Jurkat, Clone E6-1 (cell line): ENCODE results near the gene SCRN2.

ENCODE experiments used
- DNase-seq: peaks from one replicate; pipeline ENCODE4 v3.0.0-alpha.2; 2011; ENCODE audit warnings: low read depth, low spot score
- H3K4me3 ChIP-seq: 2 replicates; pipeline ENCODE4 v1.5.1; 2011; ENCODE audit warnings: mild to moderate bottlenecking, low read length, control low read depth, moderate library complexity

SCRN2 gene

DNA sequence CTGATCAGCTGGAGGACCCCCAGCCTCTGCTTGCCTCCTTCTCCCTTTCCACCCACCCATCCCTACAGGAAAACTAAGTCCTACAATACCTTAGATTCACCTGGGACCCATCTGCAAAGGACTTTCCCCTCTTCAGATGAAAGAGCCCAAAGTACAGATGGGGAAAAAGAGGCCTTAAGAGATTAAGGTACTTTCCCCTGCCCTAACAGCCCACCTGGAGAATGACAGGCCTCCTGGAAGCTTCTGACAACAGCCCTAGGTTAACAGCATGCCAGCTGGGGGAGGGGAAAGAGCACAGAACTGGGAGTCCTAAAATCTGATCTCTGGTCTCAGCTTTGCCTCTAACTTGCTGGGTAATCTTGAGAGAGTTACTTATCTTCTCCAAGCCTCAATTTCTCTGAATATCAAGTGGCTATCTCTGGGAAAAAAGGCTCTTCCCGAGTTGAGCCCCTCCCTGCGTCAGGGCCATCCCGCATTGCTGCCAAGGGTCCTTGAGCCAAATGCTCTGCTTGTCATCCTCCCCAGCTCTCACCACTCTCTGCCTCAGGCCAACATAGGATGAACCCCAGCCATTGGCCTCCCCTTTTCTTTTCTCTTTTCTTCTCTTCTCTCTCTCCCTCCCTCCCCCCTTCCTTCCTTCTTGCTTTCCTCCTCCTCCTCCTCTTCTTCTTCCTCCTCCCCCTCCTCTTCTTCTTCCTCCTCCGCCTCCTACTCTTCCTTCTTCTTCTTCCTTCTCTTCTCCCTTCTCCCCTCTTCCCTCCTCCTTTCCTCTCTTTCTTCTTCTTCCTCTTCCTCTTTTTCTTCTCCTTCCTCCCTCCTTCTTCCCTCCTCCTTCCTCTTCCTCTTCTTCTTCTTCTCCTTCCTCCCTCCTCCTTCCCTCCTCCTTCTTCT, 32.4 kb upstream of the SCRN2 start:
- no peak overlapping the region for H3K4me3 ChIP-seq
- no peak for DNase-seq

DNA sequence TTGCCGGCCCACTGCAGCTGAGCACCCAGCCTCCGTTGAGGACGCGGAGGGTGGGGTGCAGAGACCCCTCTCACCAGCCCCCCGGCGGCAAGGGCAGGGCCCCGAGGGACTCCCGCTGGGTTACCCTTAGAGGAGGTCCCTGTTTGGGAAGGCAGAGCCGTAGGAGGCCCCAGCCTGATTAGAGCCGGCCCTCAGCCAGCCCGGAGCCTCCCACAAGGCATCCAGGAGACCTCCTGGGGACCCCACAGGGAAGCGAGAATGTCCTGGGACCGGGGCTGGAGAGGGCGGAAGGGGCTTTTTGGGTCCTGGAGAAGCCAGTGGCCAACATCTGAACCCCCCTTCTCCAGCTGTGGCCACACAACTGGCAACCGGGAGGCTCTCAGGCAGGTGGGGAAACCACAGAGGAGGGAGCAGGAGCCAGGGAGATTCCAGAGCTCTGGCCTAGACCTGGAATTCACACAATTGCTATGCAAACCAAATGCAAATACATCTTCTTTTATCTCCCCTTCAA, 31.6 kb upstream of the SCRN2 start:
- DNase-seq = no peak
- H3K4me3 ChIP-seq = no peak overlapping the region

DNA sequence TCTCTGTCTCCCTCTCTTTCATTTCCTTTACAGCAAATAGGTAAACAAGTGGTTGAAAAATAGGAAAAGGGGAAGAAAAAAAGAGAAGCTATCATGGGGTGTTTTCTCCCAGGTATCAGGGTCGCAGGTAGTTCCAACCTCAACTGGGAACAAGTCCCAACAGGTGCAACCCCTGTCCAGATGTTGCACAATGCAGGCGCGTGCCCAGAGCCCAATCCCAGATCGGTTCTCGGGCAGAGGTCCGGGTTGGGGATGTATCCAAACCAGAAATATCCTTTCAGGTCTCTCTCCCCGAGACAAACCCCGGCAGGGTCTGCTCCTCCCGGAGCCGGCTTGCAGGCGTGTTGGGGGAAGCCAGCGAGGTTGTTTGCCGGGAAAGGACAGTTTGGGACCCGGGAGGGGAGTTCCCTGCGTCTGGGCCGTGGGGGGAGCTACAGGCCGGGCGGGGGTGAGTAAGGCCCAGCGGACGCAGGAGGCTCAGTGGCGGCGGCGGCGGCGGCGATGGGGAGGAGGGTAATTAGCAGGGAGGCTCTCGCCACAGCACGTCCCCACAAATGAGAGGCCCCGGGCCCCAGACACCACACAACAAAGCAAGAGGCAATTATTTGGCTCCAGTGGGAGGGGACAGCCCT, 31.1 kb upstream of the SCRN2 start:
- DNase-seq = no peak
- H3K4me3 ChIP-seq = no peak overlapping the region

DNA sequence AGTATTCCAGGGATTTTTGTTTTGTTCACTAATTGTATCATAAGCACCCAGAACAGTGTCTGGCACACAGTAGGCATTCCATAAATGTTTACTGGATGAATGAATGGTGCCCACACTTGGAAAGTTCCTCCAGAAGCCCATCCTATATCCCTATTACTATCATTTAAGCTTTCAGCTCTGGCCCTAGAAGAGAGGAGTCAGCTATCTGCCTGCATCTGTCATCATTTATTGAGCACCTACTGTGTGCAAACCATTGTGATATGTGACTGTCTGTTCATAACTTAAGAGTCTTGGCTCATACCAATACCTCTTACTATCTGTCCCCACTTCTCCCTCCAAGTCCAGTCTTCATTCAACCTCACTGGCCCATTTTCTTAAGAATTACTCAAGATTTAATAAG, 30.0 kb upstream of the SCRN2 start:
- no peak for DNase-seq
- no peak overlapping the region for H3K4me3 ChIP-seq

DNA sequence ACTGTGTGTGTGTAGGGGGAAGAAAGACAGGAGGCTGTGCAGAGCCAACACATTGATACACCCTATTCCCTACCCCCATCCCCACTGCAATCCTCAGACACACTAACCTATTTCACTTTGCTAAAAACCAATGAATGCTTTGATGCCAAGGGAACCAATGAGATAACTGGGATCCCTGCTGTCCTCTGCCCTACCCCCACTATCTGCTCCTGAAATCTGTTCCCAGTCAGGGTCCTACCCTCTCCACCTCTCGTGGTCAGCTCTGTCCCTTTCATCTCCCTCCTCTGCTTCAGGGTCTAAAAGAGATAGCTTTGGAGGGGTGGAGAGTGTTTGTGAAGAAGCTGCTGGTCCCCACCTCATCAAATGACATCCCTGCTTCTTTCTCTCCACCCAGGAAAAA, 29.0 kb upstream of the SCRN2 start:
- DNase-seq = no peak
- H3K4me3 ChIP-seq = no peak overlapping the region

DNA sequence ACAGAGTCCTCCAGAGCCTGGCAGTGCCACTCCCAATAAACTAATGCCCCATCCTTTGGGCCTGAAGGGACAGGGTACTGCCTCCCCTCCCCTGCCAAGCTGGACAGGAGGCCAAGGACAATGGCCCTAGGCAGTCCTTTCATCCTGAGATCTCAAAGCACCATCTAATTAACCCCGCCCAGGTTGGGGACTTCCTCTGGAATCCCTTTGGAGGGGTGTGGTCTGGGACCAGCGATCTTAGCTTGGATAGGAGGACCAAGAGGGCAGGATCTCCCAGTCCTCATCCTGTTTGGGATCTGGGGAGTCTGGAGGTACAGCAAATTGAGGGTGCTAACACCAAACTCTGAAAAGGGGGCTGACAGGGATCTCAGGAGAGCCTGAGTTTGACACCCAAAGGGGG, 28.0 kb upstream of the SCRN2 start:
- H3K4me3 ChIP-seq = no peak overlapping the region
- no peak for DNase-seq

DNA sequence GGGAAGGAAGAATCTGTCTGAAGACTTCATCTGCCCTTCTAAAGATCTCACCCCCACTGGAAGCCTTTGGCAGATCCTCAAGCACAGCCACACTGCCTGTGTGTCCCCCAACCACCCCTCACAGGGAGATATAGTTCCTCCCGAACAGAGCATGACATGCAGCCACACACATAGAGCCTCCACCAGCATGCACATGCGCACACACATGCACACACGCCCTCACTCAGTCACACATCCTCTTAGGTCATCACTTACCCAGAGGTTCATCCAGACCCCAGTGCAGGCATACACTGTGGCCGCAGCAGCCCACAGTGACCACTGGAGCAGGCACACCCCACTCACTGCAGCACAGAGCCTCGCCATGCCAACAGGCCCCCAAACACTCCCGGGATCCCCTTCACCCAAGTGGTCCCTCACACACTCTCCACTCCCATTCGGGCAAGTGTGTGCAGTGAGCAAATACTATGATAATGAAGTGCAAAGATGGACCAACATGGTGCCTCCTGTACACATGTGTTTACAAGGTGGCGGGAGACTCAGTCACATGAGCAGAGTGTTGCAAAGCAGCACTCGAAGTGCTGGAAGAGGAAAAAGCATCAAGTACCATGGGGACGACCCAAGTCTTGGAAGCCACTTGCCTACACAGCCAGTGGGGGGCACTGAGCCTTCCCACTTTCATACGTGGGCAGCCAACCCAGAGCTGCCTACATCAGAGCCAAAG, 26.9 kb upstream of the SCRN2 start:
- DNase-seq = no peak
- H3K4me3 ChIP-seq = no peak overlapping the region

DNA sequence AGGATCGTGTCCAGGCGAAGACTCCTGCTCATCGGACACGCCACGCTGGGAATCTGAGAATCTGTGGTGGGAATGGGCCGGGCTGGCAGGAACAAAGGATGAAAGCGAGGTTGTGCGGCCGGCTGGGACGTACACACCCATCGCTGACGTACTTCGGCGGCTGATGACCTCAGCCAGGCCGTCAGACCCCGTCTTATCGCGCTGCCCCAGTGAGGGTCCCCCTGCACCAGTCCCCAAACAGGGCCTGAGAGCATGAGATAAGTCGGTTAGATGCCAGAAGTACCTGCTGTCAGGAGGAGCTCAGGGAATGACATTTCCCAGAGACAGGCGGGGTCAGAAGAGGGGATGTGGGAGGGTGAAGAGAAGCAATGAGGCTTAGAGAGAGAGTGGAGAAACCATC, 25.9 kb upstream of the SCRN2 start:
- no peak for DNase-seq
- H3K4me3 ChIP-seq = no peak overlapping the region

DNA sequence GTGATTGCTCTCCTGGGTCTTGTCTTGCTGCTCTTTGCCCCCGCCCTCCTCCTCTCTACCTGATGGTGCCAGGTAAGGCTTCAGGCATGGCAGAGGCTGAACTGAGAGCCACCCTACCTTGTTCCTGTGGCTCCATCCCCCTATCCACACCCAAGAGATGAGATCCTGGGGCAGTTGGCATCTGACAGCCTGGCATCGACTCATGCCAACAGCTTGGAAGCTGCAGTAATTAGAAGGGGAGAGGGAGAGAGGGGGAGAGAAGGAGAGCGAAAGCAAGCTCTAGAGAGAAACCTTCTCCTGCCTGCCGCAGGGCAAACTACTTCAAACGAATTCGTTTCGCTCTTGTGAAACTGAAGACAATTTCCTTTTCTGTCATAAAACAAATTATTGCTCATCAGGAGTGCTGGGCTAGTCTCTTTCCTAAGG, 23.7 kb upstream of the SCRN2 start:
- DNase-seq = peak; percentile 43

DNA sequence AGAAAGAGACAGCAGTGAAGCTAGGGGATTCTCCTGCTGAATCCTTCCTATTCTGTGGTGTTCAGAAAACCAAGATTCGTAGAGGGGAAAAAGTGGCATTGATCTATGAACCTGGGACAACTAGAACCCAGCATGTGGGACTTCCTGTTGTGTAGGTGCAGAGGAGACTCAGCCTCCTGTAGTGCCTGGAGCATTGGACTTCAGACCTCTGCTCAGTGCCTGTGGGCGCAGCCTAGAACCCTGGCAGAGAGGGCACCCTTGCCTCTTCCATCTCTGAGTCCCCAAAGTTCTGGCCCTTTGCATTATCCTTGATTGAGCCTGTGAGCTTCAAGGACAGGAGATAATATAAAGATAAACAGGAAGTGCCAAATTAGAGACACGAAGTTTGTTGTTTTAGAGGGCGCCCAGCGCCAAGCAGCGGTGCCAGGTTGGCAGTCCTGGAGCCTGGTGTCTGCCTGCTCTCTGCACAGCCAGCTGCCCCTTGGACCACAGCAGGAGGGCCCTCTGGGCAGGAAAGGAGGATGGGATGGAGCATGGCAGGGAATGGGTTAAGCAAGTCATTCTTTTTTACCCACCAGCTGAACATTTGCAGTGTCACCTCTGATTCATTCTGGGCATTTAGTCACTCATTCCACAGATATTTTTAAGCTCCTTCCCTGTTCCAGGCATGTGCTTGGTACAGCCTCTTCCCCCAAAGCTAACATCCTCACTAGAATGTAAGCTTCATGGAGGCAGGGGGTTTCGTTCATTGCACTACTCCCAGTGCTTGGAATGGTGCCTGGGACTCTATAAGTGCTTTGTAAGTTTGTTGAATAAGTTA, 21.8 kb upstream of the SCRN2 start:
- H3K4me3 ChIP-seq = no peak overlapping the region
- no peak for DNase-seq

More for the DNA sequence above, 23.7 kb upstream of the SCRN2 start:
- H3K4me3 ChIP-seq = peak overlapping the region; percentile 4; the same call in 1 of the 2 replicates

DNA sequence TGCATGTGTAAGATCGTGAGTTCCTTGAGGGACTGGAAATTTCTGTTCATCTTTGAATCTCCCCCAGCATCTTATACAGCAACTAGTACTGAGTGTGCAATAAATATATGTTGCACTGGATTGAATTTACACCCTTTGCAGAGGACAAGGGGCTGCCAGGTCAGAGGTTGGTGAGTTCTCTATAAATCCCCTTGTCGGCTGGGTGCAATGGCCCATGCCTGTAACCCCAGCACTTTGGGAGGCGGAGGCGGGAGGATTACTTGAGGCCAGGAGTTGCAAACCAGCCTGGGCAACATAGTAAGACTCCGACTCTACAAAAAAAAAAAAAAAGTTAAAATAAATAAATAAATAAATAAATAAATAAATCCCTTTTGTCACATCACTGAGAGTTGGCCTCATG, 19.3 kb upstream of the SCRN2 start:
- no peak overlapping the region for H3K4me3 ChIP-seq
- no peak for DNase-seq

DNA sequence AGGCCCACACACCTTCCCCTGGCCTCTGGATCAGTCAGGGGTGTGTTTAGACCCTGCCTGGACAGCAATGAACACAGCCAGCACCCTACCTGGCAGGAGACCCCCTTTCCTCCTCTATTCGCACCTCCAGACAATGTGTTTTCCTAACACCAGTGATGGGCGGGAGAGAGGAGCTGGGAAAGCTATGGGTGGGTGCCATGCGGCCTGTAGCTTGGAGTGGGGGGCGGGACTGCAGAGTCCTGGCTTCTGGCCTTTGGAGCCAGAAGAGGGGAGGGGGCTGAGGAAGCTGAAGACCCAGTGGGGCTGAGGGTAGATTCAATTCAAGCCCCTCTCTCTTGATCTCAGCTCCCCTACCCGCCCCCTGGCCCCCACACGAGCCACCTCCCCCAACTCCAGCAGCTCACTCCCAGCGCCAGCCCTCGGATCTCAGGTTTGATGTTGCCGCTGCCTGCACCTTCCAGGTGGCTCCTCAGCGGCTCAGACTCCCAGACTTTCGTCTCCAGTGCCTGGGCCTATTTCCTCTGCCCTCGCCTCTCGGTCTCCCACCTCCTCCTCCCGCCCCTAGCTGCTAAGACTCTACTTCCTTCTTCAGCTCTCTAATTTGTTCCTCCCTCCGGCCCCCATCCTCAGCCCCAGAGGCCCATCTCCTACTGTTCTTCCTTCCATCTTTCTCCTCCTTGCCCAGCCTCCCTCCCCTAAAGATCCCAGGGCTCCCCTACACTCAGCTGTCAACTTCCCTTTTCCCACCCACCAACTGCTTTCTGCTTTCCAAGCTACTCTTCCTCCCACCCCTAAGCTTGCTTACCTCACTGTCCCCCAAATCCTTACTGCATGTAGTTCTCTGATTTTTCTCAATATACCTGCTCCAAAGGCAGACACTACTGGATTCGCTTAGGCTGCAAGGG, 16.7 kb upstream of the SCRN2 start:
- DNase-seq = no peak
- no peak overlapping the region for H3K4me3 ChIP-seq

DNA sequence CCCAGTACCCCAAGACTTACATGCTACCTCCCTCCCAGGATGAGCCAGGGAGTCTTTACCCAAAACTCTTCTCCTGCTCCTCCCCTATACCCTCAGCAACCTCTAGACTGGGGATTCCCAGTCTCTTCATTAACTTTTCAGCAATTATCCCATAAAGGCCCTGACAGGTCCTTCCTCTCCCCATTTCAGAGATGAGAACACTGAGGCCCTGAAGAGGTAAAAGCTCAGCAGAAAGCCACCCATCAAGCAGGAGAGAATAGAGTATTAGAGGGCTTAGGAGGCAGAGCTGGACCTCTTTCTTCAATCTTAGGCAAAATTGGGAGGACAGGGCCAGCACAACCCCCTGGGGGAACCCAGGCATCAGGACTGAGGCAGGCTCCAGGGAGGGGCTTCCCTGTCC, 15.8 kb upstream of the SCRN2 start:
- DNase-seq = no peak

DNA sequence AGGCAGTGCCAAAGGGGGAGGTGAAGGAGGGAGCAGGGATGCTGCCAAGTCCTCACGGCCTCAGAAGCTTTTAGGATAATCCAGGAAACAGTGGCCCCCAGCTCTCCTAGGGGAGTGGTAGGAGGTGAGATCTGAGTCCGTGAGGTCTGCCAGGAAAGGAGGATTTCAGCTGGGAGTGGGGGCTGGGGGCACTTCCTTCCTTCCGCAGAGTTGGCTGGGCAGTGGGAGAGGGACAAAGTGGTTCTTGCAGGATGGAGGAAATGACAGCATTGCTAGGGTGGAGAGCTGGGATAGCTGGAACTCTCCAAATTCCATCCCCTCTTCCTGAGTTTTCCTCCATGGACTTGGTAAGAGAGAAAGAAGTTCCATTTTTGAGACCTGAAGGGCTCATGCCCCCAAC, 14.7 kb upstream of the SCRN2 start:
- no peak overlapping the region for H3K4me3 ChIP-seq
- DNase-seq = no peak

More for the DNA sequence above, 15.8 kb upstream of the SCRN2 start:
- no peak overlapping the region for H3K4me3 ChIP-seq

DNA sequence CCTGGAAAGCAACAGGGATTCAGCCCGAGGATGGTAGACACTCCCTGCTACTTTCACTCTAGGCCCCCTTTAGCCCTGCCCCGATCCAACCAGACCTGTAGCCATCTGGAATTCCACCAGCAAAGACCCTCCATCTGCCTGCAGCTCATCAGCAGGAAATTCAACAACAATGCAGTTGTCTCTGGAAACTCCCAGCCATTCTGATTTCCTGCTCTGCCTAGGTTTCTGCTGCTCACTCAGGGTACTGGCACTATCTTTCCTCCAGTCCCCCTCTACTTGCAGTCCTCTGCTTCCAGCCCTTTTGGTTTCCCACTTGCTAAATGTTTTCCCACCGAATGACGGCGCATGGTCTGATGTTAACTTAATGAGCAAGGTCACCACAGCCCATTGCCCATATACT, 12.5 kb upstream of the SCRN2 start:
- H3K4me3 ChIP-seq = no peak overlapping the region
- no peak for DNase-seq

DNA sequence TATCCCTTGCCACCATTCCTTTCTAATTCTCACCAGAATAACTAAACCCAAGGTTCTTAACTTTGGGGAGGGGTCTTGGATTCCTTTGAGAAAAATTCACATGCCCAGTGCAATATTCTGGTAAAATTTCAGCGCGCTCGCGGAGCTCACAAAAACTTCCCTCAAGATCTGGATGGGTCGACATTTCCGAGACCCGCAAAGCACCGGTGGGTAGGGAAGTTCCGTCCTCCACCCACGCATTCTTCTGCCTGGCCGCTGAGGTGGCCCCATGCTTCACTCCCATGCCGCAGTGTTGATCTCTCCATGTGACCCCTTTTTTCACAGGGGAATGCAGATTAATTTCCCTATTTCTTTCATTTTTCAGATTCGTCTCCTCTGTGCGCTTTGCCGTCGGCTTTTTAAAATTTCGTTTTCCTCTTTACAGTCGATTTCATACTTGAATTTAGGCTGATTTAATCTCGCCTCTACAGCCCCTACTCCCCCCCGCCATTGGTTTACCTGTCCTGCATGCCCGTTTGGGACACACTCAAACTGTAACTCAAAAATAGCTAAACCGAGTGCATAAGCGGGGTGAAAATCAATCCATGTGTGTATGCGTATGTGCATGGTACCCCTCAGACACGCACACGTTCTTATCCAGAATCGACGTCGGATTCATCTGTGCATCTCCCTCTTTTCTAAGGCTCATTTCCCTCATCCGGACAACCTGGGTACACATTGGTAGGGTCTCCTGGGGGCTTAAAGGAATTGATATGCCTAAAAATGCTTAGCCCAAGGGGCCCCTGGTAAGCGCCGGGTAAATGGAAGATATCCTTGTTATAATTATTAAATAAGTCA, 11.3 kb upstream of the SCRN2 start:
- no peak for DNase-seq
- H3K4me3 ChIP-seq = no peak overlapping the region

DNA sequence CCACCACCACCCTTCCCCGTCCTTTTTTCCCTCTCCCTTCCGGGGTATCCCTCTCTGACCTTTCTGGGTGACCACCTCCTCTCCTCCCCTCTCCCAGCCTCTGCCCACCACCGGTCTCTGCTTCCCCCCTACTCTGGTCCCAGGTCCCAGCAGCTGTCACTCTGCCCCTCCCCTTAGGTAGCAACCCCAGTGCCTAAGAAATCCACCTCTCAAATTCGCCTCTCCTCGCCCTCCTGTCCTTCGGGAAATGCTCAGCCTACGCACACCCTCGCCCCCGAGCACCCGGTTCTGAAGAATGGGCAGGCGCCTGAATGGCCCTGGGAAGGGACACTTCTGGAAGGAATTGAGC, 10.7 kb upstream of the SCRN2 start:
- no peak for DNase-seq
- no peak overlapping the region for H3K4me3 ChIP-seq
